Natural killer cell (primary cell): ENCODE data around the gene ANK2. TPM values are rescaled to one million over a fixed set of nuclear protein-coding genes. Genes with fewer than 3 reads are reported as not detected.

Experiments
- ATAC-seq, 3 donors: fragments of 150-1000 bp in 2 of 3; fragments of 200-7000 bp in 1 of 3; cut with Tn5 transposase; 1 replicate in 1 of 3; 2 replicates in 2 of 3; pipeline ENCODE4 v1.10.0; 2021; ENCODE audit warnings: mild to moderate bottlenecking in 2 of 3, moderate library complexity in 2 of 3
- DNase-seq, 2 donors: peaks; one replicate each; pipeline versions ENCODE4 v3.0.0 to v3.0.0-alpha.2; 2013 to 2021; ENCODE audit warnings: mixed read lengths in 1 of 2
- H3K27ac ChIP-seq: one replicate; pipeline ENCODE4 v1.5.1; 2013; ENCODE audit warnings: mild to moderate bottlenecking, low read length
- H3K27me3 ChIP-seq: one replicate; pipeline ENCODE4 v1.6.1; 2013; ENCODE audit warnings: low read length; ENCODE audit not compliant: control insufficient read depth, insufficient read depth
- H3K36me3 ChIP-seq: one replicate; pipeline ENCODE4 v1.6.1; 2013; ENCODE audit warnings: low read length; ENCODE audit not compliant: control insufficient read depth, insufficient read depth
- H3K4me1 ChIP-seq: one replicate; pipeline ENCODE4 v1.6.1; 2013; ENCODE audit warnings: low read length; ENCODE audit not compliant: control insufficient read depth, insufficient read depth
- H3K4me3 ChIP-seq: one replicate; pipeline ENCODE4 v1.5.1; 2013; ENCODE audit warnings: low read length
- H3K9me3 ChIP-seq: one replicate; pipeline ENCODE4 v1.6.1; 2013; ENCODE audit warnings: low read length; ENCODE audit not compliant: control insufficient read depth, insufficient read depth
- H3K27ac Mint-ChIP-seq, 2 donors: one replicate each; pipeline ENCODE4 v1.8.0; 2022; ENCODE audit warnings: mild to moderate bottlenecking in 2 of 2, mixed read lengths in 2 of 2, moderate library complexity in 1 of 2
- H3K27me3 Mint-ChIP-seq, 2 donors: one replicate each; pipeline ENCODE4 v1.8.0; 2022; ENCODE audit warnings: low read depth in 2 of 2, mixed read lengths in 2 of 2
- H3K36me3 Mint-ChIP-seq: one replicate; pipeline ENCODE4 v1.8.0; 2022; ENCODE audit warnings: mixed read lengths
- H3K4me1 Mint-ChIP-seq, 2 donors: one replicate each; pipeline ENCODE4 v1.8.0; 2022; ENCODE audit warnings: mixed read lengths in 2 of 2
- H3K4me3 Mint-ChIP-seq: one replicate; pipeline ENCODE4 v1.8.0; 2022; ENCODE audit warnings: mild to moderate bottlenecking, moderate library complexity, mixed read lengths
- H3K9me3 Mint-ChIP-seq, 2 donors: one replicate each; pipeline ENCODE4 v1.8.0; 2022; ENCODE audit warnings: mixed read lengths in 2 of 2
- WGBS: methylation state at CpG from one replicate; pipeline ENCODE4 v1.1.7; 2013; ENCODE audit warnings: missing lambda C conversion rate; ENCODE audit not compliant: insufficient coverage; 5-methylcytosine and 5-hydroxymethylcytosine counted together
- intact Hi-C: fragments of 100-400 bp; cut with micrococcal nuclease; formaldehyde crosslinking; loops from one replicate; pipeline ENCODE4 v1.14.2; 2022
- total RNA-seq, 4 donors: library from RNA; stranded (reverse); fragments of 120-200 nt in 1 of 4; gene quantifications; one replicate each; pipeline versions ENCODE4 v1.2.3 to v1.2.4, GENCODE V29; 2013 to 2022
- TF ChIP-seq, protein P1 (sequence below): fragments of 200-600 bp; IDR thresholded peaks from one replicate; pipeline ENCODE4 v1.8.0; 2022; ENCODE audit warnings: antibody characterized with exemption

Gene ANK2
- total RNA-seq, 3 donors from 2014 or later (not counting 1 experiment from before 2014, with no cell fraction given), result 0.05 TPM; not detected in 2

DNA sequence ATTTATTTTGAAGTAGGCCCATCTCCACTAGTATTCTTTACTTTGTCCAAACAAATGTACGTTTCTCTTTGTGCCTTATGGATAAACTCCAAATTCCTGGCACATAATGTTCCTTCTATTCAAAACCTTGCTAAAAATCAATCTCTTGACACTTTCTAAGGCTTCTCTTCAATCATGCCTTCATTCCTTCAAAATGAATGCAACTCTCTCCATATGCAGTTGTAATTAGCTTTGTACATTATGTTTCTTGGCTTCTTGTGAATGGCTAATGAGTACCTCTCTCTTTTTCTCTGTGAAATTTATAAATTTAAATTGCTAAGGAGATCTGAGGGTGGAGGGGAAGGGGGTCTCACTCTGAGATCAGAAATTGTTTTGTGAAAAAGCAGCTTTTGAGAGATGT lies 24.0 kb upstream of the ANK2 start:
- H3K9me3 Mint-ChIP-seq, result no peaks in the 10 kb centered on the region
- Histone ChIP-seq H3K4me3 (no peak overlapping the region), H3K36me3 (no peaks in the 10 kb centered on the region), H3K9me3 (no peaks in the 10 kb centered on the region), H3K27me3 (no peaks in the 10 kb centered on the region), H3K4me1 (no peaks in the 10 kb centered on the region), H3K27ac (no peak overlapping the region)
- H3K4me1 Mint-ChIP-seq, result no peaks in the 10 kb centered on the region
- H3K27me3 Mint-ChIP-seq, result no peaks in the 10 kb centered on the region
- WGBS, result 65% methylated on average over 1 of the region's 1 CpG
- H3K36me3 Mint-ChIP-seq, result no peaks in the 10 kb centered on the region
- TF ChIP-seq, protein P1, sequence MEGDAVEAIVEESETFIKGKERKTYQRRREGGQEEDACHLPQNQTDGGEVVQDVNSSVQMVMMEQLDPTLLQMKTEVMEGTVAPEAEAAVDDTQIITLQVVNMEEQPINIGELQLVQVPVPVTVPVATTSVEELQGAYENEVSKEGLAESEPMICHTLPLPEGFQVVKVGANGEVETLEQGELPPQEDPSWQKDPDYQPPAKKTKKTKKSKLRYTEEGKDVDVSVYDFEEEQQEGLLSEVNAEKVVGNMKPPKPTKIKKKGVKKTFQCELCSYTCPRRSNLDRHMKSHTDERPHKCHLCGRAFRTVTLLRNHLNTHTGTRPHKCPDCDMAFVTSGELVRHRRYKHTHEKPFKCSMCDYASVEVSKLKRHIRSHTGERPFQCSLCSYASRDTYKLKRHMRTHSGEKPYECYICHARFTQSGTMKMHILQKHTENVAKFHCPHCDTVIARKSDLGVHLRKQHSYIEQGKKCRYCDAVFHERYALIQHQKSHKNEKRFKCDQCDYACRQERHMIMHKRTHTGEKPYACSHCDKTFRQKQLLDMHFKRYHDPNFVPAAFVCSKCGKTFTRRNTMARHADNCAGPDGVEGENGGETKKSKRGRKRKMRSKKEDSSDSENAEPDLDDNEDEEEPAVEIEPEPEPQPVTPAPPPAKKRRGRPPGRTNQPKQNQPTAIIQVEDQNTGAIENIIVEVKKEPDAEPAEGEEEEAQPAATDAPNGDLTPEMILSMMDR, result no peak
- no peak for ATAC-seq
- intact Hi-C loops, result no loop called here
- no peak overlapping the region for H3K27ac Mint-ChIP-seq
- DNase-seq, result no peak
- no peak overlapping the region for H3K4me3 Mint-ChIP-seq

DNA sequence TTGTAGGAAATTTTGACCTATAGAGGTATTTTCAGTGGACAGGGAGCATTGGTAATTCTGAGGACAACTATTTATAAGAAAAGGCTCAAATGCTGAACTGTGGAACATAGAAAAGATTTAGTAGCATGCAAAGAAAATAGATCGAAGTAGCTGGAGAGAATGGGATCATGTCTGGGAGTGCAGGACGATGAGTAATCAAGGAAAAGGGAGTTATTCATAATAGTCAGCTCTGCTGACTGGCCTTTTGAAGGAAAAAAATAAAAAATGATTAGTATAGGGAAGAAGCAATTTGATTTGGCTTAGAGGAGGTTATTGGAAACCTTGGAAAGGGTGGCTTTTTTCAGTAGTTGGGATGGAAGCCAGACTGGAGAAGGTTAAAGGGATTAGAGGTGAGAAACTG lies 22.9 kb upstream of the ANK2 start:
- intact Hi-C loops, result no loop called here
- no peak for ATAC-seq

DNA sequence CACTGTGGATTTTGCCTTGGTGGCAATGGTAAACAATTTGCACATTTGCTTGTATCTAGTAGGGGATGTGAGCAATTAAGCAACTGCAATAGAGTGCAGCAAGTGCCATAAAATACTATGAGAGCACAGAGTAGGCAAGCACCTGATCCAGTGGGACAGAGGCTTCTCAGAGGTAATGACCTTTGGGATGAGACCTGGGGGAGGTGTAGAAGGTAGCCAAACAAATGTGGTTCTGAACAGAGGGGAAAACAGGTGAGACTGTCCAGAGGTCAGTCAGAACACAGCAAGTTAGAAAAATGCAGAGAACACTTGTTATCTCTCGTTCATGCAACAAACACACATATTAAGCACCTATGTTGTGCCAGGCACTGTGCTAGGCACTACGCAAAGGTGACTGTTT lies 21.4 kb upstream of the ANK2 start:
- TF ChIP-seq, protein P1, result no peak
- DNase-seq (no peak), ATAC-seq (no peak)
- Histone ChIP-seq H3K27ac (no peak overlapping the region), H3K9me3 (no peaks in the 10 kb centered on the region), H3K4me1 (no peaks in the 10 kb centered on the region), H3K4me3 (no peak overlapping the region), H3K27me3 (no peaks in the 10 kb centered on the region), H3K36me3 (no peaks in the 10 kb centered on the region)
- Mint-ChIP-seq H3K9me3 (no peaks in the 10 kb centered on the region), H3K27me3 (no peaks in the 10 kb centered on the region), H3K36me3 (no peaks in the 10 kb centered on the region), H3K4me1 (no peaks in the 10 kb centered on the region), H3K27ac (no peak overlapping the region), H3K4me3 (no peak overlapping the region)
- intact Hi-C loops, result no loop called here
- 78% methylated on average over 1 of the region's 2 CpGs for WGBS

More for the DNA sequence above, 22.9 kb upstream of the ANK2 start:
- Mint-ChIP-seq H3K27ac (no peak overlapping the region), H3K36me3 (no peaks in the 10 kb centered on the region), H3K9me3 (no peaks in the 10 kb centered on the region), H3K4me3 (no peak overlapping the region), H3K4me1 (no peaks in the 10 kb centered on the region), H3K27me3 (no peaks in the 10 kb centered on the region)
- no peak for DNase-seq
- 84% methylated on average over 2 of the region's 2 CpGs for WGBS
- Histone ChIP-seq H3K9me3 (no peaks in the 10 kb centered on the region), H3K4me1 (no peaks in the 10 kb centered on the region), H3K4me3 (no peak overlapping the region), H3K27ac (no peak overlapping the region), H3K27me3 (no peaks in the 10 kb centered on the region), H3K36me3 (no peaks in the 10 kb centered on the region)
- TF ChIP-seq, protein P1, result no peak

- TF ChIP-seq, protein P1, result no peak
- no peak overlapping the region for H3K27ac ChIP-seq
- DNase-seq (no peak), ATAC-seq (no peak)
- no peaks in the 10 kb centered on the region for H3K4me1 Mint-ChIP-seq
- H3K27me3 ChIP-seq, result no peaks in the 10 kb centered on the region
- peaks cover 0 to 2% of the 10 kb centered on the region in 2 donors for H3K9me3 Mint-ChIP-seq
- H3K27me3 Mint-ChIP-seq, result no peaks in the 10 kb centered on the region
- no peak overlapping the region for H3K4me3 Mint-ChIP-seq
- H3K4me3 ChIP-seq, result no peak overlapping the region
- H3K36me3 Mint-ChIP-seq, result peaks cover 10% of the 10 kb centered on the region
- no peaks in the 10 kb centered on the region for H3K9me3 ChIP-seq
- H3K4me1 ChIP-seq, result no peaks in the 10 kb centered on the region
- intact Hi-C loops, result no loop called here
- H3K36me3 ChIP-seq, result no peaks in the 10 kb centered on the region
- 100% methylated on average over 1 of the region's 1 CpG for WGBS
- H3K27ac Mint-ChIP-seq, result no peak overlapping the region
Measured at GRCh38 chr4:113031212-113031611, 18.2 kb upstream of the ANK2 start.
